HG03196 (cell line): ENCODE measurements around the gene DEPP1.
"Not testable (repeated sequence)": the region's sequence is repeated elsewhere in the genome, so short reads cannot be mapped to it uniquely, and the experiment has no call there.

Experiments used
- ATAC-seq: cut with Tn5 transposase; IDR thresholded peaks from one replicate; pipeline ENCODE4 v1.9.1; 2021; ENCODE audit not compliant: unreplicated experiment

The DEPP1 gene, protein sequence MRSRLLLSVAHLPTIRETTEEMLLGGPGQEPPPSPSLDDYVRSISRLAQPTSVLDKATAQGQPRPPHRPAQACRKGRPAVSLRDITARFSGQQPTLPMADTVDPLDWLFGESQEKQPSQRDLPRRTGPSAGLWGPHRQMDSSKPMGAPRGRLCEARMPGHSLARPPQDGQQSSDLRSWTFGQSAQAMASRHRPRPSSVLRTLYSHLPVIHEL

GRCh38 chr10:44978570-44979280 is at the start of gene DEPP1:
DEPP1 (minus strand) TSS chr10:44978809; CDS start chr10:44978030, 779 bp downstream.
- ATAC-seq: no peak

- ATAC-seq: no peak
Observed at GRCh38 chr10:45023426-45023825, 44.8 kb upstream of the DEPP1 start.

GRCh38 chr10:45015590-45015989 is 37.0 kb upstream of the DEPP1 start:
- ATAC-seq: no peak

DNA sequence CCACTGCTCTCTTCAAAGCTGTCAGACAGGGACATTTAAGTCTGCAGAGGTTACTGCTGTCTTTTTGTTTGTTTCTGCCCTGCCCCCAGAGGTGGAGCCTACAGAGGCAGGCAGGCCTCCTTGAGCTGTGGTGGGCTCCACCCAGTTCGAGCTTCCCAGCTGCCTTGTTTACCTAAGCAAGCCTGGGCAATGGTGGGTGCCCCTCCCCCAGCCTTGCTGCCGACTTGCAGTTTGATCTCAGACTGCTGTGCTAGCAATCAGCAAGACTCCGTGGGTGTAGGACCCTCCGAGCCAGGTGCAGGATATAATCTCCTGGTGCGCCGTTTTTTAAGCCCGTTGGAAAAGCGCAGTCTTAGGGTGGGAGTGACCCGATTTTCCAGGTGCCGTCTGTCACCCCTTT is 35.9 kb upstream of the DEPP1 start:
- not testable (repeated sequence) for ATAC-seq

DNA sequence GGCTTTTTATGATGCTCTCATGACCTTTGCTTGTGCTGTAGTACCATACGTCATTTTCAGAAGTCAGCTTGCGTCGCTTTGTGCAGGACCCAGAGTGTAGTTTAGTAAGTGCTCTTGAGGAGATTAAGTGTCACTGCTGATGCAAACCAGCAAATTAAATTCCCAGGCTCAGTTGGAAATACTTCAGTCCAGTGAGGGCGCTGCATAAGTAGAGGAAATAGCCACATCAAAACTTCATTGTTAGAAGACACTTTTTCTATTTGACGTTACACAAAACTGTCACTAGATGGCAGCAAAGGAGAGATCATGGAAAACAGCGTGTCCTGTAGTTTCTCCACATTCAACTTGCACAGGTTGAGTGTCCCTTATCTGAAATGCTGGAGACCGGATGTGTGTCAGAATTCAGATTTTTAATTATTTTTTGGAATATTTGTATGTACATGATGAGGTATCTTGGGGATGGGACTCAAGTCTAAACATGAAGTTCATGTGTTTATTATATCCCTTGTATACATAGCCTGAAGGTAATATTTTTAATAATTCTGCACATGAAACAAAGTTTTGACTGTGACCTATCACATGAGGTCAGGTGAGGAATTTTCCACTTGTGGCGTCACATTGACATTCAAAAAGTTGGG is 30.0 kb upstream of the DEPP1 start:
- ATAC-seq: peak; percentile 80

DNA sequence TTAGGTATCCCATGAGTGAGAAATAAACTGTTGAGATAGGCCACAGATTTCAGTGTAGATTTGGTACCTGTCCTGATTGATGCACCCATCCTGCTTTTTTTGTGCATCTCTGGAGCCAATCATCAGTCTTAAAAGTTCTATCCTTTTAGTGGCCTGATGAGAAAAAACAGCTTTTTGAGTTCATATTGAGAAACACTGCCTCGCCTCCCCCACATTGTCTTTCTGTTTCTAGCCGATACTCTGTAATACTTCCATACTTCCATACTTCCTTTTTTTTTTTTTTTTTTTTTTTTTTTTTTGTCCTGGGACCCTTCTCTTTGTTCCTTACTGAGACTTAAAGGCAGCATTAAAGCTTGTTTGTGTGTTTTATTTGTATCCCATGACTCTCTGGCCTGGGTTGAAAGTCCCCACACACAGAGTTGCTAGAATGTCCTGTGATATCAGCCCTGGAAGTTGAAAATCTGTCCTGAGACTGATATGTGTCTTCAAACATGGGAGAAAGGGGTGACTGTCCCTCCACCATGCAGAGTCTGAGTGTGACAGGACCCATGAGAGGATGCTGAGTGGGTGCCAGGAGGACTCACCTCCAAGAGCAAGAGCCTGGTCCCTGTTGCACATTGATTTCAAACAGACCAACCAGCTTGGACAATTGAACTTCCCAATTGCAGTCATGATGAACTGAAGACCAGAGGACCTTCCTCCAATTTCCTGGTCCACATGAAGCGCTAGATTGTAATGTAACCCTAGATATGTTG is 27.8 kb upstream of the DEPP1 start:
- no peak for ATAC-seq

DNA sequence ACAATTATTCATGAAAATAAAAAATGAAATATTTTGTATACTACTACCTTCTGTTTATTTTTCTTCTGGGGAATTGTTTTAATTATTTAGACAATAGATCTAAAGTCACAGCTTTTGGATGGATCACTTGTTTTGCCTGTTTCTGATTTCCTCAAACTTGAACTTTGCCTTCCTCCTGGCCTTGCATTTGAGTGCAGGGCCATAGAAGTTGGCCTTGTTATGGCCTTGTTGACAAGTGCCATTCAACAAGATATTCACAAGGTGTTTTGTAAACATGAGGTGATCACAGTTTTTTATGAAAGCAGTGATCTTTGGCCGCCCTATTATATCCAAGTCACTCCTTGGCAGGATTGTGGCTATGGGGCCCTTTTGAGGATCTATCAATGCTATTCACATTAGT is 26.7 kb upstream of the DEPP1 start:
- no peak for ATAC-seq

GRCh38 chr10:45004661-45005060 is 26.1 kb upstream of the DEPP1 start:
- ATAC-seq: no peak

DNA sequence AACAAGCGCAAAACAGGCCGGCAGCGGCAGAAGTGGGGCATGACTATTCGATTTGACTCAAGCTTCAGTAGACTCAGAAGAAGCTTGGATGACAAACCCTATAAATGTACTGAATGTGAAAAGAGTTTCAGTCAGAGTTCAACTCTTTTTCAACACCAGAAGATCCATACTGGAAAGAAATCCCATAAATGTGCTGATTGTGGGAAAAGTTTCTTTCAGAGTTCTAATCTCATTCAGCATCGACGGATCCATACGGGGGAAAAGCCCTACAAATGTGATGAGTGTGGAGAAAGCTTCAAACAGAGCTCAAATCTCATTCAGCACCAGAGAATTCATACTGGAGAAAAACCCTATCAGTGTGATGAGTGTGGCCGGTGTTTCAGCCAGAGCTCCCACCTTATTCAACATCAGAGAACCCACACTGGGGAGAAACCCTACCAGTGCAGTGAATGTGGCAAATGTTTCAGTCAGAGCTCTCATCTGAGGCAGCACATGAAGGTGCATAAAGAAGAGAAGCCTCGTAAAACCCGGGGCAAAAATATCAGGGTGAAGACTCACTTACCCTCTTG is 24.9 kb upstream of the DEPP1 start:
- ATAC-seq: no peak

DNA sequence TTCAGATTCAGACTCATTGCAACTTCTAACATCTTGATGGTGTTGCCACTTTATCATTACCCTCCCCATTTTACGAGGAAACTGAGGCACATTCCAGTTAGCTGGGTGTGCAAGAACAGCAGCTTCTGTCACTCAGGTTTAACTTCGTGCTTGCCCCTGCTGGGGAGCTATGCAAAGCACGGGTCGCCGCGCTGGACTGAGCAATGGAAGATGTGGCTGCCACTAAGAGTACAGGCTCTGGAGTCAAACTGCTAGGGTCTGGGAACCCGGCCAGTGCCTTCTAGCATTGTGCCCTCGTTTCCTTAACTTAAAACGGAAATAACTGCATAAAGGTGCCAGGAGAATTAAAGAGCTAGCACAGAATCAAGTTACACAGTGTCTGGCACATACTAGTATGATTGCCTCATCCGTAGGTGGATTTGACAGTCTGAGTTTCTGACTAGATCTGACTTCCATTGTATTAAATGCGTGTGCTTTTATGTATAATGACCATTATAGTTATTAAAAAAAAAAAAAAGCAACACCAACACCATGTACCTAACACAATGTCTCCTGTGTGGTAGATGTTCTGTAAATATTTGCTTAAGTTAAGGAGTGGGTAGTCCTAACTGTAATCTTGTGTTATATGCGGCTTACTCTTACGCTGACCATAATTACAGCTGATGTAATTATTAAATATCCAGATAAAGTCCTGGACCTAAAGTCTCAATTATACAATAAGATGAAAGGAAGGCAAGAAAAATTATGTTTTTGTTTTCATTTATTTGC is 23.0 kb upstream of the DEPP1 start:
- ATAC-seq: peak; percentile 86

DNA sequence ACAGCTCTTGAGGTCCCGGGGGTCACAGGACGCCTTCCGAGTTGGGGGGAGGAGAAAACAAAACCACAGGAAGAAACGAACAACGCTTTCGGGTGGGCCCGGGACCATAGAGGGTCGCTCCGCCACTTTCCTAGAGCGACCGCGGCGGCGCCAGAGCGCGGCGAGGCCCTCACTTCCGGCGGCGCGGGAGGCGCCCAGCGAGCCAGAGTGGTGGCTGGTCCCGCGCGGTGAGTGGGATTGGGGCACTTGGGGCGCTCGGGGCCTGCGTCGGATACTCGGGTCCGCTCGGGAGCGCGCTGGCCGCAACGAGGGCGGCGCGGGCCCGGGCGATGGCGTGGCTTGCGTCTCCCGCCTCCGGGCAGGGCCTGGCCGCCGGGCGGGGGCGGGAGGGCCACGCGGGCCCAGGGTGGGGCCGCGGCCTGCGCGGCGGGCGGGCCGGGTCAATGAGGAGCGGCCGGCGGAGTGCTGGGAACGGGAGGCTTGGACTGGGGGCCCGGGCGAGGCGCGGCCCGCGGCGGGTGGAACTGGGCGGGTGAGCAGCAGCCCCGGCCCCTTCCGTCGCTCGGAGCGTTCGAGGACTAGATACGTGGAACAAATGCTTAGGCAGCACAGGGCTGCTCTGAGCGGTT is 22.3 kb upstream of the DEPP1 start, which contains the start of gene ZNF22:
Gene ZNF22, plus strand, starts transcription at position 172 of the 629 bp plus-strand sequence. CDS start 2,446 bp downstream, outside the sequence.
- ATAC-seq: peak; percentile 67

GRCh38 chr10:45000138-45000751 is 21.6 kb upstream of the DEPP1 start:
- peak; percentile 2 for ATAC-seq

DNA sequence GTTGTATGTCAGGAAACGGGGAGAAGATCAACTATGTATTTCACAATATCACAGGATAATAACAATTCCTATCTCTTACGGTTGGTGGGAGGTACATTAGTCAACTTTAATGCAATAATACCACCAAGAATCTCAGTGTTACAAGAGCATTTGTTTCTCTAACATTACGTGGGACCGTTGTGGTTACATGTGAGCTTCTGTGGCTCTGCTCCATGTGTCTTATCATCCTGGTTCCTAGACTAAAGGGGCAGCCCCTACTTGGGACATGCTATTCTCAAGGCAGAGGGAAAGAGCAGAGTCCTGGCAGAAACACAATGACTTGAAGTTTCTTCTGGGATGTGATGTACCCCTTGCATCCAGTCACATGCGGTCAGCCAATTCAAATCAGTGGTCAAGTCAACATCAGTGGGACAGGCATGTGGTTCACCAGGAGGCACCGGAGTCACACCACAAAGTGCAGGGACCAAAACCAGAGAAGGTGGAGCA is 19.6 kb upstream of the DEPP1 start:
- no peak for ATAC-seq

DNA sequence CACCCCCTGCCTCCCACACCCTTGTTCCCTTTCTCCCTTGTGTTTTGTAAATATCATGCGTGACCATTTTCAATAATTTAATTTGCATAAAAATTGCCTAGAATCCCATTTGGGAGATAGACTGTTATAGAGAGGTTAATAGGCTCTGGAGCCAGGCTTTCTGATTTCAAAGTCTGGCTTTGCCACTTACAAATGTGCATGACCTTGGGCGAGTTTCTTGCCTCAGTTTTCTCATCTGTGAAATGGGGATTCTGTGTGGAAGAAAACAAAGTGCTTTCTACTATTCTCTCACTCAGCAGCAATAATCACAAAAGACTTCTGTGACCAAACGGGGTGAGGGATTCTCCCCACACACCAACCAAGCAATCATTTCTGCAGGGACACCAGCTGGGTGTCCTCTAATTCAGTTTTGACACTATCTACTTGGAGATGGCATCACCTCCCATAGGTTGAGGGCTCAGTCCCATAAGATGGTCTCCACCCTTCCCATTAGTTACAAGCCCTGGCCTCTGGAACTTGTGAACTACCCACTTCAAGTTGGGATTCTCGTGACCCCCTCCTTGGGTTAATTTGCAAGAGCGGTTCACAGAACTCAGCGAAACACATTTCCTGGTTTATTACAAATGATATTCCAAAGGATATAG is 18.6 kb upstream of the DEPP1 start:
- ATAC-seq: no peak

DNA sequence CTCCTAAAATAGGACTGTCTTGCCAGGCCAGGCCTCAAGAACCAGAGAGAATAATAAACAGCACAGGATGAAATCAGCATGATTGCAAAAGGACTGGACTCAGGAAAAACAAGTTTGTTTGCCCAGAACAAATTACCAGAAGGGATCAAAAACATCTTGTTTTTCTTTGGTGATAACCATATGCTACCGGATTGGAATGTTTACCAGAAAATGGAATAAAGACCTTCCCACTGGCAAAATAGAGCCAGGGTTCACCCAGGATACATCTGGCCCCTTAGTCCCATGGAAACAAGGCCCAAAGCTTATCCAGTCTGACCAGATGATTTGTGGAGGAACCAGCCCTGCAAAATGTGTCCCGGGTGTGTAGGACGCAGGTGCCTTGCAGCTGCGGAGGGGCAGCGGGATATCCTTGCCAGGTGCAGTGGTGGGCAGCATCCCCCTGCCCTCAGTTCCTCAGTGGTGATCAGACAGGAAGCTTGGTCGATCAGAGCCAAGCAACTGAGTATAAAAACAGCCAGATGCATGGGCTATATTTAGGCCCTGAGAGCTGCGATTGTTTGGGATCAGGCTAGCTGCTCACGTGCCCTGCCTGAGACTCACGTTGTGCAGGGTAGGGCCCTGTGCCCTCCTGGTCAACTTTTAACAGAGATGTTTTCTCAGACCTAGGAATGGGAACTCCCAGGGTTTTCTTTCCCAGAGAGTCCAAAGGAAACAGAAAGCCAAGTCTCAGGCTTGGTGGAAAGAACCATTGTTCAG is 17.5 kb upstream of the DEPP1 start:
- ATAC-seq: no peak

DNA sequence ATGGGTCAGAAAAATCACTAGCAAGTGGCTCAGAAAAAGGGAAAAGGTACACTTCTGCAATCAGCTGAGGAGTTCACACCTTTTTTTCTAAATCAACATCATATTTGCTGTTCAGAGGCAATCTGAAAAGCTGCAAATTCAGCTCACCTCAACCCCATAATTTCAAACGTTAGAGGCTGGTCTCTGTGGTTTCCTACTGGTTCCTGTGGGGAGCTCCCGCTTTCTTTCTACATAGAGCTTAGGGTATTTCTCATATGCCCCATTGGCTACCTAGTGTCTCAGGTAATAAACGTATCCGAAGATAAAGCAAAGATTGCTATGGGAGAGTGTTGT is 16.9 kb upstream of the DEPP1 start:
- ATAC-seq: no peak

GRCh38 chr10:44994752-44995530 is 16.3 kb upstream of the DEPP1 start:
- ATAC-seq: no peak
